ENCODE data around the gene TBC1D20. TPM values are rescaled to one million over a fixed set of nuclear protein-coding genes. Genes with fewer than 3 reads are reported as not detected.
A peak's percentile ranks its signal among the peaks of the same experiment; 100 is the strongest.

The TBC1D20 gene
- total and polyA plus RNA-seq, 2 donors (not counting 3 experiments of a cell fraction or from before 2014, with no cell fraction given), result 34.3 to 36.1 TPM

DNA sequence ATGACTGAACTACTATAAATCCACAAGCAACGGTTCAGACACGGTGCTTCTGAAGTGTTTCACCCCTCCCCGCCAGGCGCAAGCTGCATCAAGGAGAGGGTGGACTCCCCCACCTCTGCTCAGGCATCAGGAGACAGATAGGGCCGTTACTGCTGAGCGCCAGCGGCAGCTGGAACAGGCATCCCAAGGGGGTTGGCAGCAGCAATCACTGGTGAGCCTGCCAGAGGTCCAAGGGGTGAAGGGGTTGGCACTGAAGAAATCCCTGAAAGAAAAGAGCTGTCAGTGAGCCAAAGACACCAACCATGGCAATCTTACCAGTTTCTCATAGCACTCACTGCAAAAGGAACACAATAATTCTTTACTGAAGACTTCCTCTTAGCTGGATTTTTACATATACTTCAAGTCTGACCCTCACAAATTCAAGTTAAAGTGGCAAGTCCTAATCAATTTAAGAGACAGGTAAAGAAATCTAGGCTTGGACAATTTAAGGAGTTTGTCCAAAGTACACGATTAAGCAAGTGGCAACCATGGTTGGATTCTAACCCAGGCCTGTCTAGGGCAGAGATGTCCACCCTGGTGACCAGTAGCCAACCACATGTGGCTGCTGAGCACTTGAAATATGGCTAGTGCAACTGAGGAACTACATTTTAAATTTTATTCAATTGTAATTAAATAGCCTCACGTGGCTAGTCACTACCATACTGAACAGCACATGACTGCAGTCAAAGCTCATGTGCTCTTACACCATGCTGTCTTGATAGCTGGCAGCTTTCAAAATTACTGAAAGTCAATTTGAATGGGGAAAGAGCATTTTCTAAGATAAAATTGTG is 21.7 kb upstream of the TBC1D20 start:
- Histone ChIP-seq H3K9me3 (replicated peaks; ENCODE audit: control insufficient read depth, insufficient read depth, low read length) (no peaks in the 10 kb centered on the region), H3K27ac (ENCODE audit: insufficient read depth, low read depth, low read length) (no peak overlapping the region), H3K27me3 (ENCODE audit: control insufficient read depth in 2 of 2, insufficient read depth in 2 of 2, low read length in 2 of 2) (no peaks in the 10 kb centered on the region), H3K9me1 (replicated peaks; ENCODE audit: control insufficient read depth, extremely low read depth, insufficient read depth, low read length) (no peaks in the 10 kb centered on the region), H3K79me2 (ENCODE audit: control insufficient read depth, insufficient read depth, low read length) (no peaks in the 10 kb centered on the region), H3K4me2 (ENCODE audit: insufficient read depth, low read length) (no peak overlapping the region), H3K4me3 (replicated peaks in 1 of 3; ENCODE audit: insufficient read depth in 1 of 3, low read depth in 1 of 3, low read length in 3 of 3) (no peak overlapping the region), H4K20me1 (replicated peaks; ENCODE audit: control insufficient read depth, extremely low read depth, insufficient read depth, low read length) (peaks cover 5% of the 10 kb centered on the region), H3K9ac (replicated peaks; ENCODE audit: extremely low read depth, insufficient read depth, low read length) (no peak overlapping the region), H2AFZ (ENCODE audit: low read depth, low read length) (no peak overlapping the region), H3K36me3 (ENCODE audit: control insufficient read depth in 2 of 2, extremely low read depth in 1 of 2, insufficient read depth in 2 of 2, low read length in 2 of 2) (peaks cover 23 to 25% of the 10 kb centered on the region in 2 experiments), H3K4me1 (ENCODE audit: control insufficient read depth, extremely low read depth, insufficient read depth, low read length) (peaks cover 7% of the 10 kb centered on the region)
- POLR2A ChIA-PET, result no interaction called here
- DNase-seq (ENCODE audit: low read depth, low spot score) (peak; percentile 2), FAIRE-seq (no peak)
- CTCF ChIA-PET, result interaction anchor here (0.8 to 1.4 kb wide), 4 partner anchors 10 to 161 kb away, joined by 3 to 5 read pairs (median 4); no protein-coding TSS in a partner anchor
- TF ChIP-seq JUN (IDR thresholded peaks at IDR 0.05; ENCODE audit: borderline replicate concordance, insufficient read depth, insufficient read length, low read depth) (no peak), FOS (IDR thresholded peaks at IDR 0.05; ENCODE audit: borderline replicate concordance, insufficient read depth, low read length) (no peak), POLR2AphosphoS5 (IDR thresholded peaks at IDR 0.05; ENCODE audit: insufficient read depth, low read depth, low read length) (no peak), EZH2 (IDR thresholded peaks at IDR 0.05; ENCODE audit: borderline replicate concordance, low read depth, low read length, severe bottlenecking) (no peak), GATA2 (IDR thresholded peaks at IDR 0.05; ENCODE audit: insufficient read depth, insufficient read length, low read depth, low read length) (no peak), POLR2A (IDR thresholded peaks at IDR 0.05; ENCODE audit: low read depth, low read length) (no peak), MYC (IDR thresholded peaks at IDR 0.05; ENCODE audit: low read depth, low read length) (no peak)
- TF ChIP-seq, protein P1, sequence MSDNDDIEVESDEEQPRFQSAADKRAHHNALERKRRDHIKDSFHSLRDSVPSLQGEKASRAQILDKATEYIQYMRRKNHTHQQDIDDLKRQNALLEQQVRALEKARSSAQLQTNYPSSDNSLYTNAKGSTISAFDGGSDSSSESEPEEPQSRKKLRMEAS (IDR thresholded peaks at IDR 0.05; ENCODE audit: insufficient read depth, insufficient read length), result no peak
- TF ChIP-seq, protein P2, sequence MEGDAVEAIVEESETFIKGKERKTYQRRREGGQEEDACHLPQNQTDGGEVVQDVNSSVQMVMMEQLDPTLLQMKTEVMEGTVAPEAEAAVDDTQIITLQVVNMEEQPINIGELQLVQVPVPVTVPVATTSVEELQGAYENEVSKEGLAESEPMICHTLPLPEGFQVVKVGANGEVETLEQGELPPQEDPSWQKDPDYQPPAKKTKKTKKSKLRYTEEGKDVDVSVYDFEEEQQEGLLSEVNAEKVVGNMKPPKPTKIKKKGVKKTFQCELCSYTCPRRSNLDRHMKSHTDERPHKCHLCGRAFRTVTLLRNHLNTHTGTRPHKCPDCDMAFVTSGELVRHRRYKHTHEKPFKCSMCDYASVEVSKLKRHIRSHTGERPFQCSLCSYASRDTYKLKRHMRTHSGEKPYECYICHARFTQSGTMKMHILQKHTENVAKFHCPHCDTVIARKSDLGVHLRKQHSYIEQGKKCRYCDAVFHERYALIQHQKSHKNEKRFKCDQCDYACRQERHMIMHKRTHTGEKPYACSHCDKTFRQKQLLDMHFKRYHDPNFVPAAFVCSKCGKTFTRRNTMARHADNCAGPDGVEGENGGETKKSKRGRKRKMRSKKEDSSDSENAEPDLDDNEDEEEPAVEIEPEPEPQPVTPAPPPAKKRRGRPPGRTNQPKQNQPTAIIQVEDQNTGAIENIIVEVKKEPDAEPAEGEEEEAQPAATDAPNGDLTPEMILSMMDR (IDR thresholded peaks at IDR 0.05; ENCODE audit: extremely low read depth in 1 of 2, insufficient read depth in 1 of 2, low read depth in 1 of 2, low read length in 2 of 2), result no peak
- dilution Hi-C loops (cut with MboI; ENCODE audit: extremely low pct_ligation_motif_present, low sequenced_read_pairs) (no loop called here), intact Hi-C loops (cut with micrococcal nuclease) (no loop called here)
- BruUV-seq (replicated peaks), result no TSS peak
